Measurements from ENCODE around the gene PI4K2A. TPM values are rescaled to one million over a fixed set of nuclear protein-coding genes. Genes with fewer than 3 reads are reported as not detected.
A peak's percentile ranks its signal among the peaks of the same experiment; 100 is the strongest.
"Not testable (repeated sequence)": the region's sequence is repeated elsewhere in the genome, so short reads cannot be mapped to it uniquely, and the experiment has no call there.

PI4K2A gene
- total and polyA plus RNA-seq, 9 donors: 6.7 to 12.0 (median 9.8) TPM

- WGBS (ENCODE audit: insufficient coverage): no CpG with 5 or more reads among the region's 4 CpGs
- DNase-seq: no peak
- Histone ChIP-seq H3K4me1 (ENCODE audit: control insufficient read depth, insufficient read depth, low read length) (peaks cover 11% of the 10 kb centered on the region), H3K36me3 (ENCODE audit: control insufficient read depth, insufficient read depth, low read length) (peaks cover 12% of the 10 kb centered on the region), H3K9me3 (replicated peaks; ENCODE audit: control insufficient read depth, low read depth, low read length) (no peaks in the 10 kb centered on the region), H3K27me3 (ENCODE audit: control insufficient read depth, insufficient read depth, low read length) (no peaks in the 10 kb centered on the region), H3K4me3 (ENCODE audit: low read length) (no peak overlapping the region), H3K27ac (ENCODE audit: low read length) (no peak overlapping the region)
Measured at GRCh38 chr10:97643441-97643985, 3.0 kb downstream of the PI4K2A start.

GRCh38 chr10:97644936-97645335 is 4.5 kb downstream of the PI4K2A start:
- H3K27me3 ChIP-seq (ENCODE audit: control insufficient read depth, insufficient read depth, low read length): no peaks in the 10 kb centered on the region
- no CpG with 5 or more reads among the region's 4 CpGs for WGBS (ENCODE audit: insufficient coverage)
- no peak overlapping the region for H3K27ac ChIP-seq (ENCODE audit: low read length)
- no peak for DNase-seq
- peaks cover 12% of the 10 kb centered on the region for H3K36me3 ChIP-seq (ENCODE audit: control insufficient read depth, insufficient read depth, low read length)
- peaks cover 11% of the 10 kb centered on the region for H3K4me1 ChIP-seq (ENCODE audit: control insufficient read depth, insufficient read depth, low read length)
- no peak overlapping the region for H3K4me3 ChIP-seq (ENCODE audit: low read length)
- no peaks in the 10 kb centered on the region for H3K9me3 ChIP-seq (replicated peaks; ENCODE audit: control insufficient read depth, low read depth, low read length)

- H3K4me3 ChIP-seq (ENCODE audit: low read length): no peak overlapping the region
- no peak for DNase-seq
- WGBS (ENCODE audit: insufficient coverage): 67% methylated on average over 1 of the region's 1 CpG
- no peaks in the 10 kb centered on the region for H3K9me3 ChIP-seq (replicated peaks; ENCODE audit: control insufficient read depth, low read depth, low read length)
- no peaks in the 10 kb centered on the region for H3K27me3 ChIP-seq (ENCODE audit: control insufficient read depth, insufficient read depth, low read length)
- H3K36me3 ChIP-seq (ENCODE audit: control insufficient read depth, insufficient read depth, low read length): peaks cover 32% of the 10 kb centered on the region
- no peak overlapping the region for H3K27ac ChIP-seq (ENCODE audit: low read length)
- H3K4me1 ChIP-seq (ENCODE audit: control insufficient read depth, insufficient read depth, low read length): no peaks in the 10 kb centered on the region
Measured at GRCh38 chr10:97647556-97647955, 7.1 kb downstream of the PI4K2A start.

GRCh38 chr10:97648562-97649404 is 8.3 kb downstream of the PI4K2A start:
- no peak overlapping the region for H3K4me3 ChIP-seq (ENCODE audit: low read length)
- H3K27ac ChIP-seq (ENCODE audit: low read length): peak overlapping the region; percentile 0
- no peaks in the 10 kb centered on the region for H3K9me3 ChIP-seq (replicated peaks; ENCODE audit: control insufficient read depth, low read depth, low read length)
- peaks cover 37% of the 10 kb centered on the region for H3K36me3 ChIP-seq (ENCODE audit: control insufficient read depth, insufficient read depth, low read length)
- peak; percentile 75 for DNase-seq
- 88% methylated on average over 3 of the region's 5 CpGs for WGBS (ENCODE audit: insufficient coverage)
- no peaks in the 10 kb centered on the region for H3K27me3 ChIP-seq (ENCODE audit: control insufficient read depth, insufficient read depth, low read length)
- H3K4me1 ChIP-seq (ENCODE audit: control insufficient read depth, insufficient read depth, low read length): no peaks in the 10 kb centered on the region

- H3K4me3 ChIP-seq (ENCODE audit: low read length); H3K9me3 ChIP-seq (replicated peaks; ENCODE audit: control insufficient read depth, low read depth, low read length); H3K27ac ChIP-seq (ENCODE audit: low read length); H3K4me1 ChIP-seq (ENCODE audit: control insufficient read depth, insufficient read depth, low read length); DNase-seq; H3K27me3 ChIP-seq (ENCODE audit: control insufficient read depth, insufficient read depth, low read length): not testable (repeated sequence)
- H3K36me3 ChIP-seq (ENCODE audit: control insufficient read depth, insufficient read depth, low read length): peaks cover 38% of the 10 kb centered on the region
- no CpG with 5 or more reads among the region's 4 CpGs for WGBS (ENCODE audit: insufficient coverage)
Measured at GRCh38 chr10:97649405-97649750, 8.9 kb downstream of the PI4K2A start.

- Histone ChIP-seq H3K27ac (ENCODE audit: low read length) (no peak overlapping the region), H3K36me3 (ENCODE audit: control insufficient read depth, insufficient read depth, low read length) (peaks cover 31% of the 10 kb centered on the region), H3K27me3 (ENCODE audit: control insufficient read depth, insufficient read depth, low read length) (no peaks in the 10 kb centered on the region), H3K4me3 (ENCODE audit: low read length) (no peak overlapping the region), H3K9me3 (replicated peaks; ENCODE audit: control insufficient read depth, low read depth, low read length) (no peaks in the 10 kb centered on the region), H3K4me1 (ENCODE audit: control insufficient read depth, insufficient read depth, low read length) (no peaks in the 10 kb centered on the region)
- 69% methylated on average over 2 of the region's 3 CpGs for WGBS (ENCODE audit: insufficient coverage)
- DNase-seq: peak; percentile 48
Measured at GRCh38 chr10:97650726-97651125, 10.3 kb downstream of the PI4K2A start.

GRCh38 chr10:97651773-97652172 is 11.3 kb downstream of the PI4K2A start:
- no peaks in the 10 kb centered on the region for H3K27me3 ChIP-seq (ENCODE audit: control insufficient read depth, insufficient read depth, low read length)
- H3K4me1 ChIP-seq (ENCODE audit: control insufficient read depth, insufficient read depth, low read length): no peaks in the 10 kb centered on the region
- no peak overlapping the region for H3K4me3 ChIP-seq (ENCODE audit: low read length)
- no peaks in the 10 kb centered on the region for H3K9me3 ChIP-seq (replicated peaks; ENCODE audit: control insufficient read depth, low read depth, low read length)
- no peak overlapping the region for H3K27ac ChIP-seq (ENCODE audit: low read length)
- no peak for DNase-seq
- WGBS (ENCODE audit: insufficient coverage): 100% methylated on average over 2 of the region's 3 CpGs
- H3K36me3 ChIP-seq (ENCODE audit: control insufficient read depth, insufficient read depth, low read length): peaks cover 41% of the 10 kb centered on the region

- H3K27me3 ChIP-seq (ENCODE audit: control insufficient read depth, insufficient read depth, low read length): no peaks in the 10 kb centered on the region
- no peak for DNase-seq
- H3K27ac ChIP-seq (ENCODE audit: low read length): no peak overlapping the region
- H3K9me3 ChIP-seq (replicated peaks; ENCODE audit: control insufficient read depth, low read depth, low read length): no peaks in the 10 kb centered on the region
- no peaks in the 10 kb centered on the region for H3K4me1 ChIP-seq (ENCODE audit: control insufficient read depth, insufficient read depth, low read length)
- 100% methylated on average over 3 of the region's 5 CpGs for WGBS (ENCODE audit: insufficient coverage)
- no peak overlapping the region for H3K4me3 ChIP-seq (ENCODE audit: low read length)
- peaks cover 31% of the 10 kb centered on the region for H3K36me3 ChIP-seq (ENCODE audit: control insufficient read depth, insufficient read depth, low read length)
Measured at GRCh38 chr10:97656777-97657176, 16.3 kb downstream of the PI4K2A start.

- H3K4me3 ChIP-seq (ENCODE audit: low read length): no peak overlapping the region
- H3K9me3 ChIP-seq (replicated peaks; ENCODE audit: control insufficient read depth, low read depth, low read length): no peaks in the 10 kb centered on the region
- no peak overlapping the region for H3K27ac ChIP-seq (ENCODE audit: low read length)
- DNase-seq: no peak
- H3K4me1 ChIP-seq (ENCODE audit: control insufficient read depth, insufficient read depth, low read length): no peaks in the 10 kb centered on the region
- H3K36me3 ChIP-seq (ENCODE audit: control insufficient read depth, insufficient read depth, low read length): peaks cover 19% of the 10 kb centered on the region
- no CpG with 5 or more reads among the region's 1 CpG for WGBS (ENCODE audit: insufficient coverage)
- no peaks in the 10 kb centered on the region for H3K27me3 ChIP-seq (ENCODE audit: control insufficient read depth, insufficient read depth, low read length)
Measured at GRCh38 chr10:97659589-97659988, 19.1 kb downstream of the PI4K2A start.

- H3K36me3 ChIP-seq (ENCODE audit: control insufficient read depth, insufficient read depth, low read length): peaks cover 29% of the 10 kb centered on the region
- no peaks in the 10 kb centered on the region for H3K27me3 ChIP-seq (ENCODE audit: control insufficient read depth, insufficient read depth, low read length)
- WGBS (ENCODE audit: insufficient coverage): no CpG with 5 or more reads among the region's 1 CpG
- no peak overlapping the region for H3K27ac ChIP-seq (ENCODE audit: low read length)
- no peaks in the 10 kb centered on the region for H3K4me1 ChIP-seq (ENCODE audit: control insufficient read depth, insufficient read depth, low read length)
- no peaks in the 10 kb centered on the region for H3K9me3 ChIP-seq (replicated peaks; ENCODE audit: control insufficient read depth, low read depth, low read length)
- no peak for DNase-seq
- H3K4me3 ChIP-seq (ENCODE audit: low read length): no peak overlapping the region
Measured at GRCh38 chr10:97664282-97664850, 23.9 kb downstream of the PI4K2A start.
